ENCODE results near the gene GGTLC2.
"Not testable (repeated sequence)": the region's sequence is repeated elsewhere in the genome, so short reads cannot be mapped to it uniquely, and the experiment has no call there.

Gene GGTLC2

DNA sequence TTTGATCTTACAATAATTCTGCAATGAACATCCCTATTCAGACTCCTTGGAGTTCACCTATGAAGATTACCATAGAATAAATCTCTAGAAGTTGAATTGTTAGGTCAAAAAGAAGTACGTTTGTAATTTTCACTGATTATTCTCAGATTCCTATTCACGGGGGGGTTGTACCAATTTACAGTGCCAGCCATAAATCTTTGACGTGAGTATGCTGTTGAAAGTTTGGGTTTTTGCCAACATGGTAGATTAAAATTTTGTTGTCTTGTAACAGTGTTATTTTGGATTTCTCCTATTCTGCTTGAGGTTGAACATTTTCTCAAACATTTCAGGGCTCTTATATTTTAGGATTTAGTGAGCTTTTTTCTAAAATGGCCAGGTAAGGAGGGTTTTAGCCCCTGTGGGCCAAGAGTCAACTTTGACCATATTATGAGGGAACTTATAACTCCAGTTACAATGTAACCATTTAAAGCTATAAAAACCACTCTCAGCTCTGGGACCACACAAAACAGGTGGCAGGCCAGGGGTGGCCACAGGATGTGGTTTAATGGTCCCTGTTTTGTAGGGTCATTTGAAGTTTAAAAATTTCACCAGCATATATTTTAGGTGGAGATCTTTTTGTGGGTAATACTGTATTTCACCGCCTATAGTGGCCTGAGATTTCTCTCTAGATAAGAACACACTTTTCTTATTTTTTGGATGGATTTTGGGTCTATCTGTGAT, 25.8 kb downstream of the GGTLC2 start:
- DNase-seq, result no peak

DNA sequence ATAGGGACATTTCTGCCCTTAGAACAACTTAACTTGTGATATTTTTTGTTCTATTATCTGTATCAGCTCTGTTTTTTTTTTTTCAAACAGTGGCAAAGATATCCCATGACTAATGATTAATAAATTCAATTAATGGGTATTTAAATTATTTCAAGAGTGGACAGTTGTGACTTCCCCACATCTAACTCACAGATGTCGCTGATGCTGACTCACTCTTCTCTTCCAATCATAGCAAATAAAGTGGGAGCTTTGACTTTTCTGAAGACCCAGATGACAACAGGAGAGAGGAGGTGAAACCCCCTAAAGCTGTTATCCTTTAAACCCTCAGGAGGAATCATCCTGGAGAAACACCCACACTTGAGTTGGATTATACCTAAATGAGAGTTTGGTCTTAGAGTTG, 27.1 kb downstream of the GGTLC2 start:
- no peak for DNase-seq

DNA sequence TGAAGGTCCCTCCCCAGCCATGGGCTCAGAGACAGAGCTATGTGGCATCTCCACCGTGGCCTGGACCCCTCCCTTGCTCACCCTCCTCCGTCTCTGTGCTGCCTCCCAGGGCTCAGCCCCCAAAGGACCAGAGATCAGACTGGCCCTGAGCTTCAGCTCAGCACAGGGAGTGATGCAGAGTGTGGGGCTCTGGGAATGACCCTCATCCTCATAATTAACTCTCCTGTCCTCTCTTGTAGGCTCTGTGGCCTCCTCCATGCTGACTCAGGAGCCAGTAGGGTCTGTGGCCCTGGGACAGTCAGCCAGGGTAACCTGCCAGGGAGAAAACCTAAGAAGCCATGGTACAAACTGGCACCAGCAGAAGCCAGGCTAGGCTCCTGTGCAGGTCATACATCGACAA, 28.7 kb downstream of the GGTLC2 start:
- no peak for DNase-seq

DNA sequence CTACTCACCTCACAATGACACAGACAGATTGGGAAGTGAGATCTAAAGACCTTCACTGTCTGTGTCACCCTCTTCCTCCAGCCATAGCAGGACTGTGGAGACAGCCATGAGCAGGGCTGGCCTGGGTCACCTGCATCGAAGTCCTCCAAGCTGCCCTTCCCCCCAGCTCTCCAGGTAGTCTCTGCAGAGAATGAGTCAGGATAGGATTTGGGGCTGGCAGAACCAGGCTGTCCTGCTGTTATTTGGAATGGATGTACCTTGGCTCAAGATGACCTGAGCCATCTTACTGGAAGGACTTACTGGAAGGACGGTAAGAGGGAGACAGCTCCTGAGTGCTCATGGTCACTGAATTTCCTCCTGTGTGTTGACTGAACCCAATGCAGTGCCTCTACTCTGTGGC, 29.2 kb downstream of the GGTLC2 start:
- no peak for DNase-seq

DNA sequence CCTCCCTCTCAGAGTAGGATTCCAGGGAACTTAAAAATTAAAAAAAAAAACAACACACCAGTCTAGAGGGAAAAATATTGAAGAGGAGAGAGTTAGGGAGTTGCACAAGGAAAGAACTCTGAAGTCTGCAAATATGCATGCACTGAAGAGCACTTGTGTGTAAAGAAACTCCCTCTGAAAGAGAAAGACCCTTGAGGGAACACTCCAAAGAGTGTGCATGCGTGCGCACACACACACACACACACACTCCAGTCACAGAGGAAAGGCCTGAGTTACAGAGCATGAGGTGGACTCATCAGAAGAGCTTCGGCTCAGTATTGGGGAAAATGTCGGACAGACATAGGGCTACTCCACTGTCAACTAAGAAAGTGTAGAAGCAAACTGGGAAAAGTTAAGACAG, 30.1 kb downstream of the GGTLC2 start:
- DNase-seq, result no peak

DNA sequence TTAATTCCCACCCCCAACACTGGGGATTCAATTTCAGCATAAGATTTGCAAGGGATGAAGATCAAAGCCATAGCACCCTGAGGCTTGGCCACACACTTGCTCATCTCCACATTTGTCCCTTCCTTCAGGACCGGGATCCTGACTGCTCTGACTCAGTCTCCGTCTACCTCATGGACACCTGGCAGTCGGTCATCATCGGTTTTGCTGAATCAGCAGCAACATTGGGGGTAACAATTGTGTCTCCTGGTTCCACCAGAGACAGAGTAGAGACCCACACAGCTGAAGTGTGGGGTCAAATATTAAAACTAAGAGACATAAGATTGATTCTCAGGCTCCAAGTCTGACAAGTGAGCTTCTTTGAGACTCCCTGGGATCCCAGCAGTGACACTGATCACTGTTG, 34.6 kb downstream of the GGTLC2 start:
- no peak for DNase-seq

GRCh38 chr22:22680396-22680795, 36.0 kb downstream of the GGTLC2 start:
- no peak for DNase-seq

DNA sequence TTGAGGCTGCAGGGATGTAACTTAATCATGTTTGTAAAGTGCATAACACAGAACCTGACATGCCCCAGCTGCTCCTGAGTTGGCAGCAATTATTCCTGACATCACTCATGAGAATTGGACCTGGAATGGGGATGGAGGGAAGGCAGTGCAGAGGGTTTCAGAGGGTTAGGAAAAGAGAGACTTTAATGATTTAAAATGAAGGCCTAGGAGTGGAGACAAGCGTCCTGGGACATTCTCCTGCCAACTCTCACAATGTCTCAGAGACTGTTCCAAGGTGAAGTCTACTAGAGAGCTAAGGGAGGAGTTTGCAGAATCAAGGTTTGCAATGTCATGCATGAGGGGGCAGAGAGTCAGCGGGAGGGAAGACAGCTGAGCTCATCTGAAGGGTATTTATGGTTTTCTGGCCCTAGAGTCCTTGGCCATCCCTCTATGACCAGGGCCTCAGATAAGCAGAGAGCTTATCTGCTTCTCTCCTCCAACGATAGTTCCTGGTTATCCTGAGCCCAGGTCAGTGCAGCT, 36.9 kb downstream of the GGTLC2 start:
- DNase-seq, result peak; percentile 44

GRCh38 chr22:22682196-22682595, 37.8 kb downstream of the GGTLC2 start:
- DNase-seq, result no peak

DNA sequence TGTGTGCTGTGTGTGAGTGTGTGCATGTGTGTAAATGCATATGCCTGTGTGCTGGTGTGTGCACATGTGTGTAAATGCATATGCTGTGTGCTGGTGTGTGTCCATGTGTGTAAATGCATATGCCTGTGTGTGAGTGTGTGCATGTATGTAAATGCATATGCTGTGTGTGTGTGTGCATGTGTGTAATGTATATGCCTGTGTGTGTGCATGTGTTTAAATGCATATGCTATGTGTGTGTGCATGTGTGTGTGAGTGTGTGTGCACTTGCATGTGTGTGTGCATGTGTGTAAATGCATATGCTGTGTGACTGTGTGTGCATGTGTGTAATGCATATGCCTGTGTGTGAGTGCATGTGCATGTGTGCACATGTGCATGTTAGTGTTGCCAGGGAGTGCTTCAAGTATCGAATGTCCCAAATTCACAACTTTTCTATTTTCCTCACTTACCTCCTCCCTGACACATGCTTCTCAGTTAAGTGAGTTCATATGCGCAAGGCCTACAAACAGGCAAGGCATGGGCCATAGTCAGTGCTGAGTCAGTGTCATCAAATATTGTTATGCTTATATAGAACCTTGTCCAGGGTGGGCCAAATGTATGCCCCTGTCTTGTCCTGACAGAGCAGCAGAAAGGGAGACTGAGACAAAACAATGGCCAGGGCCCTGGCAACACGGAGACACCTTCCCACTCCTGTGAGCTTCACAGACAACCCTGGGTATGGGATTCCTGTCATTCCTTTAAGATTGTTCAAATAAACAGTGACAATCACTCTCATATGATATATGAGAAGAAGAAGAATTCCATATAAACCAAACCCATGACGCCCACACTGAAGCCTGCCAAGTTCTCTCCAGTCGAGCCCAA, 38.6 kb downstream of the GGTLC2 start:
- no peak for DNase-seq

DNA sequence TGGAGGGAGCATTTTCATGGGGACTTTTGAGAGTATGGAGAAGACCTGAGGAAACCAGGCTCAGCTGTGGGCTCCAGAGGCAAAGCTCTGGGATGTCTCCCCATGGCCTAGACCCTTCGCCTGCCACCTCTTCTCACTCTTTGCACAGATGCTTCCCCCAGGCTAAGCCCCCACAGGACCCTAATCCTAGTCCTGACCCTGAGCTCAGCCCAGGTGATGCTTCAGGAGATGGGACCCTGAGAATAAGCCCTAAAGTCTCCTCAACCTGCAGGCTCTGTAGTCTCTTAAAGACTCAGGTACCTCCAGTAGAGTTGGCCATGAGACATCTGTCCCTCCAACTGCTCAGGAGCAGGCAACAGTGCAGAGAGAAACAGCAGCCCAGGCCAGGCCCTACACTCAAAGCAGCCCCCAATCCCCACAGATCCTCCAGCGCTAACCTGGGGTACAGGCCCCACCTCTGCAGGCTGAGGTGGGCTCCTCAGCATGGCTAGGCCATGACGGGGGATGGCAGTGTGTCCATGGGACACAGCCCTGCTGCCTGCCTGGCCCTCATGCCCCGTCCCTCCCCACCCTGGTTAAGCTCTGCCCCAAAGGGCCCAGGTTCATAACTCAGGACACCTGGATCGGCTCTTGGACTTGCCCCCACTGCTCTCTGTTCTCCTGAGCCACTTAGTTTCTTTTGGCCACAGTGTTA, 39.4 kb downstream of the GGTLC2 start:
- no peak for DNase-seq

DNA sequence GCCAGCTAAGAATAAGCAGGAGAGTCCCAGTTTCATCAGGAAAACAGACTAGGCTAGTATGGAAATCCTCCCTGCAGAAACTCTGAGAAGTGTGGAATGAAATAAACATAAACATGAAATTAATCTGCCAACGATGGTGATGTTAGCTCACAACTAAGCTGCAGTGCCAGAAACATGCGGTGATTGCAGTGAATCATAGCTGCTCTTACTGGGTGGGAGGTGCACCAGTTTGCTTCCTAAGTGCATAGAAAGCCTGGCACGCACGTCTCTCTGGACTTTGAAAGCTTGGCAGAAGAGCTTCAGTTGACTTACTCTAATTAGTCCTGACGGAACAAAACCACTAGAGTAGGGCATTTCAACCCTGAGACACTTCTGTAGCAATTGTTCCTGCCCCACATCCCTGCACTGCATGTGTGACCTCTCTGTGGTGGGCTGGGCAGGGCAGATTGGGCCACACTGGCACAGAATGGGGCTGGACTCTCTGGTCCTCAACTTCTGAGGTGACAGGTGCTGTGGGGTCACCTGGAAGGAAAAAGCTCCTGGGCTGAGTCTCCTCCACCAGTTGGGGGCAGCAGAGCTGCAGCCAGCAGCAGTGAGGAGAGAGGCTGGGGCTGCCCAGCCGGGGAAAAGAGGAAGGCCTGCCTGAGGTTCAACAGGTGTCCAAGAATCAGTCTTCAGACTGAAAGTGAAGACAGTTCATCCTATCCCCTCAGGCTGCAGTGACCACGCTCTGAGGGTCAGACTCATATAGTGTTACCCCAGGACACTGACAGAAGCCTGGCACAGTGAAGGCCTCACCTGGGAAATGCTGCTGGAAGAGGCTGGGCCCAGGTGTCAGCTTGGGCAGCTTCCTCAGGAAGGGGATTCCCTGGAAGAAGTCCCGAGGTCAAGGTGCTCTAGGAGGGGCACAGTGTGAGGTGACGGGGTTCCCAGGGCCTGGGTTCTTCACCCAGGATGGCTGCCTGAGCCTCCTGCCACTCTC, 40.5 kb downstream of the GGTLC2 start:
- no peak for DNase-seq

- no peak for DNase-seq
Observed at GRCh38 chr22:22685586-22685985, 41.2 kb downstream of the GGTLC2 start.

DNA sequence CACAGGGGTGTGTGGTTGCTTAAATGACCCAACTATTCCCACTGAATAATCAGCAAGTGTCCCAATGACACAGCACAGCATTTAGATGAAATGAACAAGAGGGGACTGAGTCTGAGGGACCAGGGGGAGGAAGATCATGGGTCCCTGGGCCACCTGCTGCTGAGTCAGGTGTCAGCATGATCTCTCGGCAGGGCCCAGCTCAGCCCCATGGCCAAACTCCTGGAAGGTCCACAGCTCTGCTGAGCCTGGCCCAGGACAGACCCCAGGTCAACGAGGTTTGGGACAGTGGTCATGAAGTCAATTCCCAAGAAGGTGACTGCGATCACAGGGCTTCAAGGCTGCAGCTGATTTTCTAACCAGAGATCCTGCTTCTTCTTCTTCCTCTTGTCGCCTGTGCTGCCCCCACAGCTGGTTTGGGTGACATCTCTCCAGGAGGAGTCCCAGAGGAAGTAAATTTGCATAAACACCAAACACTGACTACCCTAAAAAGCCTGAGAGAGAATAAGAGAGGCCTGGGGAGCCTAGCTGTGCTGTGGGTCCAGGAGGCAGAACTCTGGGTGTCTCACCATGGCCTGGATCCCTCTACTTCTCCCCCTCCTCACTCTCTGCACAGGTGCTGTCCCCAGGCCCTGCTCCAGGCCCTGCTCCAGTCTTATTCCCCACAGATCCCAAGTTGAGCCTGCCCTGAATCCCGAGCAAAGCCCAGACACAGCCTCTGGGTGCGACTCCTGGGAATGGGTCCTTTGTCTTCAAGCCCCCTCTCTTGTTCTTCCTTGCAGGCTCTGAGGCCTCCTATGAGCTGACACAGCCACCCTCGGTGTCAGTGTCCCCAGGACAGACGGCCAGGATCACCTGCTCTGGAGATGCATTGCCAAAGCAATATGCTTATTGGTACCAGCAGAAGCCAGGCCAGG, 42.0 kb downstream of the GGTLC2 start:
- not testable (repeated sequence) for DNase-seq

GRCh38 chr22:22687638-22688500, 43.5 kb downstream of the GGTLC2 start:
- DNase-seq, result peak; percentile 17

- DNase-seq, result no peak
Observed at GRCh38 chr22:22689621-22690345, 45.4 kb downstream of the GGTLC2 start.

DNA sequence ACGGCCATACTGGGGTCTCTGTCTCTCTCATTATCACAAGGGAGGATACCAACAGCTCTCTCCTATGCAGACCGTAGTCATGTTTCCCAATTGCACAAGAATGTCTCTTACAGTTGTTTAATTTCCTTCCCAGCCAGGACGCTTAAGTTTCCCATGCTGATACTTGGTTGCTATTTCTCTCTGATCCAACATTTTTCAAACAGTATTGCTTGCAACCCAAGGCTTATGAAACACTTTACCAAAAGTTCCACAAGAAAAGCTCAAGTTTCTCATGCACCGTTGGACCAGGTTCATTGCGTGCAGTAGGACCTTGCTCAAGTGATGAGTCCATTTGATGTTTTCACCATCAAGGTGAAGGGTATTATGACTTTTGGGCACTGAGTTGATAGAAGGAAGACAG, 46.6 kb downstream of the GGTLC2 start:
- no peak for DNase-seq

DNA sequence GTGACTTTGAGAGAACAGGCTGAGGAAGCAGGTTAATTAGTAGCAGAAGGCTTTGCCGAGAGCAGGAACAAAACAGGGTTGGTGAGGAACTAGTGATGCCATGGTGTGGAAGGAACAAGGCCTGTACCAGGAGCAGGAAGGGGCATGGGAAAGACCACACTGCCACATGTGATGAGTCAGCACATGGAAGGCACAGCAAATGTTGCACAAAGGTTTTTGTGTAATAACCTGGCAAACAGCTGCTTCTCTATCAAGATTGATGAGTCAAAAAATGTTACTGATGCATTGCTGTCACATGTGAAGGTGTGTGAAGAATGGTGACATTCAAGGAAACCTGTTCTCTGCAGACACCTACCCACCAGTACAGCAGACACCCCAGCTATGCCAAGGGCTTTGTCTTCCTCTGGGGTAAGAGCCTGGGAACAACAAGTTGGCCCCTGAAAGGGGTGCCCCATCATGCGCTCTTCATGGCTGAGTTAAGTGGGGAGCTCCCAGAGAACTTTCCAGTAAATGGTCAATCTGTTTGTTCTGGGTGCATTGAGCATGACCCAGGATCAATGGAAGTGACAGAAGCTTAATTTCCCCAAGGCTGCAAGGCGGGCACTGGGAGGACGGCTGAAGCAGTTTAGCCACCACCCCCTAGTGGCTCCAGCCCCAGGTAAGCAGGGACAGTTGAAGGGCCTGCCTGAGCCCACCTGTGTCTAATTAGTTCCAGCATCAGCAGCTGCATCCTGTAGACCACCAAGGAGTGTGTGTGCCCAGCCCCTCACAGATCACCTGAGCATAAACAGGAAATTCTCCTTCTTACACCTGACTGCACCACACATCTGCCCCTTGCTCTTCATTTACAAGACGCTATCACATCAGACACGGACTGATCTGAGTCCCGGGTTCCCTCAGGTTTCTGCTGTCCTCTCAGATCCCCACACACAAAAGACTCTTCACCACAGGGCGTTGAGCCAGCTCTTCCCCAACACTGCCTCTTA, 47.6 kb downstream of the GGTLC2 start:
- DNase-seq, result no peak

Measured in NCI-H2171 (cell line).